Effector memory CD4-positive, alpha-beta T cell (primary cell): Measurements from ENCODE around the gene MRPS23.

Experiments used
- DNase-seq, 3 donors: peaks; one replicate each; pipeline ENCODE4 v3.0.0-alpha.2; 2020
- H3K27ac ChIP-seq: 2 replicates; pipeline ENCODE4 v1.7.0; 2013; ENCODE audit warnings: mild to moderate bottlenecking, low read length, moderate library complexity; ENCODE audit not compliant: insufficient read depth, poor library complexity, severe bottlenecking
- H3K27me3 ChIP-seq: replicated peaks from 2 replicates; pipeline ENCODE4 v1.7.0; 2013; ENCODE audit warnings: mild to moderate bottlenecking, low read length; ENCODE audit not compliant: insufficient read depth, control insufficient read depth, poor library complexity, severe bottlenecking
- H3K36me3 ChIP-seq: 2 replicates; pipeline ENCODE4 v1.7.0; 2013; ENCODE audit warnings: mild to moderate bottlenecking, low read length, moderate library complexity; ENCODE audit not compliant: control insufficient read depth, insufficient read depth
- H3K4me1 ChIP-seq: 2 replicates; pipeline ENCODE4 v1.7.0; 2013; ENCODE audit warnings: low read length, mild to moderate bottlenecking; ENCODE audit not compliant: control insufficient read depth, insufficient read depth, poor library complexity, severe bottlenecking
- H3K4me3 ChIP-seq: 2 replicates; pipeline ENCODE4 v1.7.0; 2013; ENCODE audit warnings: low read length, low read depth, mild to moderate bottlenecking; ENCODE audit not compliant: insufficient read depth, poor library complexity, severe bottlenecking
- H3K9me3 ChIP-seq: 2 replicates; pipeline ENCODE4 v1.7.0; 2013; ENCODE audit warnings: mild to moderate bottlenecking, low read length, moderate library complexity; ENCODE audit not compliant: control insufficient read depth
- total RNA-seq, 3 donors: gene quantifications; one replicate each; lab custom pipeline; 2026; lab: John Stamatoyannopoulos, UW

The MRPS23 gene
- 9.4 to 13.6 (median 11.9) reads per million in 3 donors for total RNA-seq

GRCh38 chr17:57849874-57850754, at the start of gene MRPS23:
TSS of gene MRPS23 (minus strand) at chr17:57850044. CDS start at chr17:57850010, 34 bp downstream.
- DNase-seq = peak; percentile 91 to 95 (median 95)
- peak within 1 kb of the TSS; percentile 91 for H3K27ac ChIP-seq
- H3K9me3 ChIP-seq = no peaks in the 10 kb centered on the region
- peaks cover 10% of the 10 kb centered on the region for H3K4me1 ChIP-seq
- H3K4me3 ChIP-seq = peak within 1 kb of the TSS; percentile 61
- peaks cover 6% of the 10 kb centered on the region for H3K36me3 ChIP-seq
- no peaks in the 10 kb centered on the region for H3K27me3 ChIP-seq

GRCh38 chr17:57899391-57899790, 49.5 kb upstream of the MRPS23 start:
- no peaks in the 10 kb centered on the region for H3K36me3 ChIP-seq
- H3K9me3 ChIP-seq = no peaks in the 10 kb centered on the region
- no peak overlapping the region for H3K4me3 ChIP-seq
- H3K27me3 ChIP-seq = no peaks in the 10 kb centered on the region
- H3K4me1 ChIP-seq = peaks cover 4% of the 10 kb centered on the region
- H3K27ac ChIP-seq = no peak overlapping the region
- DNase-seq = no peak

DNA sequence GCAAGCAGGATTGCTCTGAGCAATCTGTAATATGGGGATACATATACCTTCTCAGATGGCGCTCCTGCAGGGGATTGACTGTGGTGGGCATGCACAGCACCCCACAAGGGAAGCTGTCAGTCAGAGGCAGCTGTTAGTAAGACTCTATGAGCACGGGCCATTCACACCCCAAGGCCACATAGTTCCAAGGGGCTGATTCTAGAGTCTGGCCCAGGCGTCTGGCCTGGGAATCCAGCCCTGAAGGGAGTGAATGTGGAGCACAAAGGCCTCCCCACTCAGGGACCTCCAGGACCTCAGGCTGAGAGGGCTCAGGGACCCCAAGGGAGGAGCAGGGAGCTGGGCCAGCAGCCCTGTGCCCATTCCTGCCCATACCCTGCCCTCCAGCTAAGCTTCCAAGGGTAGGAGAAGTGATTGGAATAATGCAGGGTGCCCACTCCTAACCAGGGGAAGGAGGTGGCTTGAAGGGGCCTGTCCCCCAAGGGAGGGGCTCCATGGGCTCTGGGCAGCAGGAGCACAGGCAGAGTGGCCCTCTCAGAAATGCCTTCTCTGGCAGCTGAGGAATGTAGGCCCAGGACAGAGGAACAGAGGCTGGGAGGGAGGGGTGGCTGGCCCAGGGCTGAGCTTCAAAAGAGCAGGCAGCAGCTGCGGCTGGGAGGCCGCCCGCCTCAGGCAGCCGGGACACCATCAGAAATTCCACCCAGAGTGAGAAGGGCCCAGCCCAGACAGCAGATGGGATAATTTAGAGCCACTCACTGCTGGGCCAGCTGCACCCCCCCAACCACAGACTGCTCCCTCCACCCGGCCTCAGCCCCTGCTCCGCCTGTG, 48.9 kb upstream of the MRPS23 start:
- Histone ChIP-seq H3K27ac (no peak overlapping the region), H3K27me3 (no peaks in the 10 kb centered on the region), H3K4me3 (no peak overlapping the region), H3K9me3 (no peaks in the 10 kb centered on the region), H3K4me1 (peaks cover 4% of the 10 kb centered on the region), H3K36me3 (no peaks in the 10 kb centered on the region)
- no peak for DNase-seq

DNA sequence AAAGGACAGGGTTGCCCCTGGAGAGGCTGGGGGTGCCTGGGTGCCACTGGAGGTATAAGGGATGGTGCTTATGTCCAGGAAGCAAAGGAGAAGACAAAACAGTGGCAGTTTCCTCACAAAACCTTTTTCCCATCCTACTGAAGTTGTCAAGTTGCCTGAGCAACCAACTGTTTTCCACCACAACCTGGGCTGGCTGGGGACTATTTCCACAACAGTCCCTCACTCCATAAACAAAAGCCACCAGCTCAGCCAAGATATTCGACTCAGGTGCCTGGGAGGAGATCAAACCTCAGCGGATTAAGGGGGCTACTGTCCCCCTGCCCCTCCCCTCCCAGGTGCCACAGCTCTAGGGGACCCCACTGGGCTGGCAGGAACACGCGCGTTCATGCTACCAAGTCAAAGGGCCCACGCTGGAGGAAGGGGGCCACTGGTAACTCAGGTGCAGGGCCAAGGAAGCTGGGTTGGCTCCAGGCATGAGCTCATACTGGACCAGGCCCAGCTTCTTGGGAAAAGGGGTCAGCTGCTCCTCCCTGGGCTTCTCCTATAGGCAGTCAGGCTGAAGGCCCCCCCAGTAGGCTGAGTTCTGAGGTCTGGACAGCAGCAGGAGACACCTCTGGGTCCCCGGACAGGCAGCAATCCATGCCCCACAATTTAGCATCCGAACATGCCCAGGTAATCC, 45.7 kb upstream of the MRPS23 start:
- Histone ChIP-seq H3K9me3 (no peaks in the 10 kb centered on the region), H3K36me3 (no peaks in the 10 kb centered on the region), H3K4me1 (peaks cover 5% of the 10 kb centered on the region), H3K27me3 (no peaks in the 10 kb centered on the region), H3K4me3 (no peak overlapping the region), H3K27ac (no peak overlapping the region)
- no peak for DNase-seq

DNA sequence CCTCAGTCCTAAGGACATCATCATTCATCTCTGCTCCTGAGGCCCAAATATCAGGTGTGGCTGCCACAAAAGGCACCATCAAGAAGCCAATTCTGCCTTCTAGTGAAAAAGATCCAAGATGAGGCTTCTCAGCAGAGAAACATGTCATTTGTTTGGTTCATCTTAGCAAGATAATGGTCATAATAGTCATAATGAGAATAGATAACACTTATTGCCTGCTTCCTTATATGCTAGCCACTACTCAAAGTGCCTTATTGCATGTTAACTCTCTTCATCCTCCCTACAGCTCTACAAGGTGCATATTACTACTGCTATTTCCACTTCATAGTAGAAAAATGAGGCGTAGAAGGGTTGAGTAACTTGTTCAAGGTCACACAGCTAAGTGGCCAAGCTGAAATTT, 45.0 kb upstream of the MRPS23 start:
- H3K4me1 ChIP-seq = peaks cover 5% of the 10 kb centered on the region
- H3K27ac ChIP-seq = no peak overlapping the region
- H3K27me3 ChIP-seq = no peaks in the 10 kb centered on the region
- no peak overlapping the region for H3K4me3 ChIP-seq
- no peaks in the 10 kb centered on the region for H3K36me3 ChIP-seq
- no peaks in the 10 kb centered on the region for H3K9me3 ChIP-seq
- no peak for DNase-seq

GRCh38 chr17:57892820-57893595, 43.2 kb upstream of the MRPS23 start:
- no peak overlapping the region for H3K27ac ChIP-seq
- no peaks in the 10 kb centered on the region for H3K27me3 ChIP-seq
- peaks cover 5% of the 10 kb centered on the region for H3K4me1 ChIP-seq
- no peak for DNase-seq
- H3K9me3 ChIP-seq = no peaks in the 10 kb centered on the region
- no peaks in the 10 kb centered on the region for H3K36me3 ChIP-seq
- no peak overlapping the region for H3K4me3 ChIP-seq

GRCh38 chr17:57892146-57892819, 42.4 kb upstream of the MRPS23 start:
- H3K27ac ChIP-seq = no peak overlapping the region
- H3K4me3 ChIP-seq = no peak overlapping the region
- H3K27me3 ChIP-seq = no peaks in the 10 kb centered on the region
- H3K4me1 ChIP-seq = peaks cover 5% of the 10 kb centered on the region
- no peaks in the 10 kb centered on the region for H3K36me3 ChIP-seq
- DNase-seq = peak; percentile 49 to 64 (median 56)
- H3K9me3 ChIP-seq = no peaks in the 10 kb centered on the region

DNA sequence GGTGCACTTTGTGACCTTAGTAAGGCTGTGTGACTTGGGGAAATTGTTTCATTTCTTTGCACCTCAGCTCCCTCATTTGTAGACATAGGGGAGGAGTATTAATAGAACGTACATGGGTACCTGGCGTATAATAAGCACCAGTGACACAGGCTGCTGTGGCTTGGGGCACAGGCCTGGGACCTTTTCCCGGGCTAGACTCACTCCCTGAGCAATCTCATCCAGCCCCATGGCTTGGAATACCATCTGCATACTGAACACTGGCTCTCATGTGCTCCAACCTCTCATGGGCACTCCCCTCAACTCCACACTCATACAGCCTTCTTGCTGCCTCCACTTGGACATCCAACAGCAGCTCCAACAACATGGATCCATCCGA, 41.0 kb upstream of the MRPS23 start:
- no peak overlapping the region for H3K27ac ChIP-seq
- H3K4me3 ChIP-seq = no peak overlapping the region
- H3K4me1 ChIP-seq = peaks cover 5% of the 10 kb centered on the region
- no peaks in the 10 kb centered on the region for H3K27me3 ChIP-seq
- H3K9me3 ChIP-seq = no peaks in the 10 kb centered on the region
- DNase-seq = no peak
- H3K36me3 ChIP-seq = no peaks in the 10 kb centered on the region
